ENCODE results near the gene FOXD3. TPM values are rescaled to one million over a fixed set of nuclear protein-coding genes. Genes with fewer than 3 reads are reported as not detected.
A peak's percentile ranks its signal among the peaks of the same experiment; 100 is the strongest.

Gene FOXD3
- under 1 TPM; 0.27 to 0.75 TPM for total RNA-seq
- long read RNA-seq = 0 reads

- intact Hi-C loops (cut with DNase I, micrococcal nuclease) = no loop called here
- ATAC-seq = peak; percentile 66
- peak; percentile 45 to 73 for DNase-seq
Measured at GRCh38 chr1:63322114-63322943, at the start of gene FOXD3. Gene FOXD3 (plus strand): TSS chr1:63322567. CDS start chr1:63323059, 492 bp downstream.

- DNase-seq (no peak), ATAC-seq (no peak)
- intact Hi-C loops (cut with DNase I, micrococcal nuclease) = no loop called here
Measured at GRCh38 chr1:63272811-63273210, 49.6 kb upstream of the FOXD3 start.

GRCh38 chr1:63274371-63274770 lies 48.0 kb upstream of the FOXD3 start:
- ATAC-seq (no peak), DNase-seq (no peak)
- intact Hi-C loops (cut with DNase I, micrococcal nuclease) = no loop called here

- intact Hi-C loops (cut with DNase I, micrococcal nuclease) = no loop called here
- ATAC-seq (no peak), DNase-seq (no peak)
Measured at GRCh38 chr1:63274979-63275378, 47.4 kb upstream of the FOXD3 start.

GRCh38 chr1:63276624-63277023 lies 45.7 kb upstream of the FOXD3 start:
- intact Hi-C loops (cut with DNase I, micrococcal nuclease) = no loop called here
- no peak for ATAC-seq
- no peak for DNase-seq

GRCh38 chr1:63277195-63278192 lies 44.9 kb upstream of the FOXD3 start:
- intact Hi-C loops (cut with DNase I, micrococcal nuclease) = no loop called here
- ATAC-seq (peak; percentile 99), DNase-seq (peak in 1 of 2 donors; percentile 15)

GRCh38 chr1:63281753-63282152 lies 40.6 kb upstream of the FOXD3 start:
- intact Hi-C loops (cut with DNase I, micrococcal nuclease) = no loop called here
- no peak for DNase-seq
- no peak for ATAC-seq

GRCh38 chr1:63289135-63289534 lies 33.2 kb upstream of the FOXD3 start:
- DNase-seq (no peak), ATAC-seq (no peak)
- intact Hi-C loops (cut with DNase I, micrococcal nuclease) = no loop called here

GRCh38 chr1:63294803-63295594 lies 27.4 kb upstream of the FOXD3 start:
- intact Hi-C loops (cut with DNase I, micrococcal nuclease) = no loop called here
- ATAC-seq = peak; percentile 54
- no peak for DNase-seq

GRCh38 chr1:63304410-63304809 lies 18.0 kb upstream of the FOXD3 start:
- DNase-seq (no peak), ATAC-seq (no peak)
- intact Hi-C loops (cut with DNase I, micrococcal nuclease) = no loop called here

GRCh38 chr1:63305043-63305442 lies 17.3 kb upstream of the FOXD3 start:
- DNase-seq (no peak), ATAC-seq (no peak)
- intact Hi-C loops (cut with DNase I, micrococcal nuclease) = no loop called here

GRCh38 chr1:63307196-63307794 lies 15.1 kb upstream of the FOXD3 start:
- DNase-seq (no peak), ATAC-seq (no peak)
- intact Hi-C loops (cut with DNase I, micrococcal nuclease) = no loop called here

GRCh38 chr1:63316598-63316983 lies 5.8 kb upstream of the FOXD3 start:
- ATAC-seq (no peak), DNase-seq (no peak)
- intact Hi-C loops (cut with DNase I, micrococcal nuclease) = no loop called here

- intact Hi-C loops (cut with DNase I, micrococcal nuclease) = no loop called here
- ATAC-seq (peak; percentile 95), DNase-seq (peak; percentile 71 to 85)
Measured at GRCh38 chr1:63316984-63317816, 5.2 kb upstream of the FOXD3 start.

- intact Hi-C loops (cut with DNase I, micrococcal nuclease) = no loop called here
- DNase-seq (no peak), ATAC-seq (no peak)
Measured at GRCh38 chr1:63317817-63318152, 4.6 kb upstream of the FOXD3 start.

- intact Hi-C loops (cut with DNase I, micrococcal nuclease) = no loop called here
- ATAC-seq = no peak
- DNase-seq = no peak
Measured at GRCh38 chr1:63318201-63318979, 4.0 kb upstream of the FOXD3 start.
